ENCODE results near the gene ARHGAP21. TPM values are rescaled to one million over a fixed set of nuclear protein-coding genes. Genes with fewer than 3 reads are reported as not detected.

Gene ARHGAP21
- total RNA-seq, 4 donors from 2014 or later, result 15.3 to 59.1 (median 37.1) TPM

GRCh38 chr10:24645784-24646183, 77.9 kb downstream of the ARHGAP21 start:
- peaks cover 0 to 3% (median 0%) of the 10 kb centered on the region in 3 donors for H3K36me3 ChIP-seq
- TF ChIP-seq POLR2A (IDR thresholded peaks at IDR 0.05) (no peak), CTCF (IDR thresholded peaks at IDR 0.05) (no peak)
- DNase-seq, result no peak
- H3K4me3 ChIP-seq, result no peak overlapping the region
- intact Hi-C loops (cut with DNase I), result loop anchor here (10.0 kb wide), 2 partner anchors 69 to 439 kb away; no protein-coding TSS in a partner anchor
- H3K9me3 ChIP-seq, result no peaks in the 10 kb centered on the region
- H3K27me3 ChIP-seq, result no peaks in the 10 kb centered on the region
- H3K4me1 ChIP-seq, result peaks cover 0 to 9% (median 0%) of the 10 kb centered on the region in 3 donors
- no peak overlapping the region for H3K27ac ChIP-seq

GRCh38 chr10:24645022-24645421, 78.7 kb downstream of the ARHGAP21 start:
- TF ChIP-seq POLR2A (IDR thresholded peaks at IDR 0.05) (no peak), CTCF (IDR thresholded peaks at IDR 0.05) (no peak)
- Histone ChIP-seq H3K9me3 (no peaks in the 10 kb centered on the region), H3K4me3 (no peak overlapping the region), H3K27me3 (no peaks in the 10 kb centered on the region), H3K4me1 (peaks cover 0 to 9% (median 0%) of the 10 kb centered on the region in 3 donors), H3K36me3 (peaks cover 0 to 3% (median 0%) of the 10 kb centered on the region in 3 donors), H3K27ac (no peak overlapping the region)
- intact Hi-C loops (cut with DNase I), result loop anchor here (10.0 kb wide), 2 partner anchors 70 to 440 kb away; no protein-coding TSS in a partner anchor
- DNase-seq, result no peak

GRCh38 chr10:24643679-24644209, 79.9 kb downstream of the ARHGAP21 start:
- no peak overlapping the region for H3K27ac ChIP-seq
- H3K4me1 ChIP-seq, result peaks cover 0 to 9% (median 0%) of the 10 kb centered on the region in 3 donors
- H3K36me3 ChIP-seq, result peaks cover 0 to 3% (median 0%) of the 10 kb centered on the region in 3 donors
- no peak overlapping the region for H3K4me3 ChIP-seq
- no peak for TF ChIP-seq CTCF (IDR thresholded peaks at IDR 0.05)
- no peak for TF ChIP-seq POLR2A (IDR thresholded peaks at IDR 0.05)
- DNase-seq, result no peak
- H3K9me3 ChIP-seq, result no peaks in the 10 kb centered on the region
- intact Hi-C loops (cut with DNase I), result loop anchor here (10.0 kb wide), 2 partner anchors 71 to 441 kb away; no protein-coding TSS in a partner anchor
- H3K27me3 ChIP-seq, result no peaks in the 10 kb centered on the region
- WGBS, 2 donors, result 71 to 79% methylated on average over 6 of the region's 6 CpGs

- Histone ChIP-seq H3K9me3 (no peaks in the 10 kb centered on the region), H3K4me3 (no peak overlapping the region), H3K27me3 (no peaks in the 10 kb centered on the region), H3K36me3 (peaks cover 0 to 2% (median 0%) of the 10 kb centered on the region in 3 donors), H3K4me1 (peaks cover 0 to 9% (median 0%) of the 10 kb centered on the region in 3 donors), H3K27ac (no peak overlapping the region)
- TF ChIP-seq POLR2A (IDR thresholded peaks at IDR 0.05) (no peak), CTCF (IDR thresholded peaks at IDR 0.05) (peak; percentile 64 to 88 (median 74))
- WGBS, 2 donors, result 29 to 35% methylated on average over 6 of the region's 6 CpGs
- DNase-seq, result no peak
- intact Hi-C loops (cut with DNase I), result loop anchor here (10.0 kb wide), 2 partner anchors 72 to 442 kb away; no protein-coding TSS in a partner anchor
These were observed 80.6 kb downstream of the ARHGAP21 start for GRCh38 chr10:24642921-24643678.

GRCh38 chr10:24639124-24639523, 84.6 kb downstream of the ARHGAP21 start:
- TF ChIP-seq POLR2A (IDR thresholded peaks at IDR 0.05), result no peak
- Histone ChIP-seq H3K9me3 (no peaks in the 10 kb centered on the region), H3K4me1 (peaks cover 0 to 9% (median 0%) of the 10 kb centered on the region in 3 donors), H3K4me3 (no peak overlapping the region), H3K27ac (no peak overlapping the region), H3K36me3 (no peaks in the 10 kb centered on the region), H3K27me3 (no peaks in the 10 kb centered on the region)
- DNase-seq, result no peak
- 88 to 95% methylated on average over 1 of the region's 1 CpG for WGBS, 2 donors
- intact Hi-C loops (cut with DNase I), result no loop called here

All from esophagus squamous epithelium (tissue), 5 donors.